ENCODE results near the gene LDLRAD2. TPM values are rescaled to one million over a fixed set of nuclear protein-coding genes. Genes with fewer than 3 reads are reported as not detected.

LDLRAD2 gene
- total and polyA plus RNA-seq, 9 of the 15 experiments (the other 6 are each of a cell fraction or from before 2014, with no cell fraction given): 0.45 to 0.48 TPM; not detected in 7

- TF ChIP-seq RREB1 (CRISPR knock-in tag; IDR thresholded peaks at IDR 0.05) (peak; percentile 37; the same call in 1 of the 2 replicates), ESRRA (IDR thresholded peaks at IDR 0.05; ENCODE audit: borderline replicate concordance, low read depth) (0 out of 2 replicates have a peak, but pooled peaks have one; percentile 24), CREM (IDR thresholded peaks at IDR 0.05; ENCODE audit: low read depth) (peak; percentile 82), ZNF263 (CRISPR knock-in tag; IDR thresholded peaks at IDR 0.05; ENCODE audit: borderline replicate concordance) (0 out of 2 replicates have a peak, but pooled peaks have one; percentile 42), ATF1 (CRISPR knock-in tag; IDR thresholded peaks at IDR 0.05) (no peak), ATF1 (tag; IDR thresholded peaks at IDR 0.05) (peak; percentile 92), HDAC2 (IDR thresholded peaks at IDR 0.05) (peak; percentile 82), KAT7 (CRISPR knock-in tag; IDR thresholded peaks at IDR 0.05; ENCODE audit: borderline replicate concordance) (no peak), ZNF212 (CRISPR knock-in tag; IDR thresholded peaks at IDR 0.05) (no peak), CREB3 (tag; conservative IDR thresholded peaks at IDR 0.05; ENCODE audit: low read depth) (0 out of 2 replicates have a peak, but pooled peaks have one; percentile 28), BRD4 (IDR thresholded peaks at IDR 0.05) (no peak; the same call in 1 of the 2 replicates), ZNF830 (CRISPR knock-in tag; IDR thresholded peaks at IDR 0.05) (0 out of 2 replicates have a peak, but pooled peaks have one; percentile 40), CEBPG (CRISPR knock-in tag; IDR thresholded peaks at IDR 0.05) (peak; percentile 25; the same call in 1 of the 2 replicates), CEBPG (tag; conservative IDR thresholded peaks at IDR 0.05 in 1 of 2, IDR thresholded peaks at IDR 0.05 in 1 of 2) (no peak), NFRKB (IDR thresholded peaks at IDR 0.05; ENCODE audit: low read depth) (peak; percentile 75), ELK3 (CRISPR knock-in tag; IDR thresholded peaks at IDR 0.05) (no peak), TCF7 (IDR thresholded peaks at IDR 0.05; ENCODE audit: borderline replicate concordance) (no peak), CTCF (IDR thresholded peaks at IDR 0.05 in 2 of 3, conservative IDR thresholded peaks at IDR 0.05 in 1 of 3; ENCODE audit: insufficient read depth in 2 of 3, low read depth in 1 of 3, low read length in 3 of 3) (peak; percentile 50 to 63 (median 58))
Measured at GRCh38 chr1:21782349-21782867, 29.7 kb upstream of the LDLRAD2 start (continued).

All from K562 (cell line).